AG10803 (cell line): ENCODE measurements around the gene PIGX.

Experiments
- DNase-seq: peaks from one replicate; pipeline ENCODE4 v3.0.0; 2010; ENCODE audit warnings: low read depth
- H3K4me3 ChIP-seq: 2 replicates; pipeline ENCODE4 v1.5.1; 2011; ENCODE audit warnings: mild to moderate bottlenecking, low read length, control low read depth
- TF ChIP-seq, protein P1 (sequence below): conservative IDR thresholded peaks from 2 replicates; pipeline ENCODE4 v1.5.1; 2011; ENCODE audit warnings: mild to moderate bottlenecking, low read length, control low read depth, inconsistent platforms

Gene PIGX

GRCh38 chr3:196726788-196727675, 14.9 kb downstream of the PIGX start:
- peak; percentile 26 for DNase-seq
- TF ChIP-seq, protein P1, sequence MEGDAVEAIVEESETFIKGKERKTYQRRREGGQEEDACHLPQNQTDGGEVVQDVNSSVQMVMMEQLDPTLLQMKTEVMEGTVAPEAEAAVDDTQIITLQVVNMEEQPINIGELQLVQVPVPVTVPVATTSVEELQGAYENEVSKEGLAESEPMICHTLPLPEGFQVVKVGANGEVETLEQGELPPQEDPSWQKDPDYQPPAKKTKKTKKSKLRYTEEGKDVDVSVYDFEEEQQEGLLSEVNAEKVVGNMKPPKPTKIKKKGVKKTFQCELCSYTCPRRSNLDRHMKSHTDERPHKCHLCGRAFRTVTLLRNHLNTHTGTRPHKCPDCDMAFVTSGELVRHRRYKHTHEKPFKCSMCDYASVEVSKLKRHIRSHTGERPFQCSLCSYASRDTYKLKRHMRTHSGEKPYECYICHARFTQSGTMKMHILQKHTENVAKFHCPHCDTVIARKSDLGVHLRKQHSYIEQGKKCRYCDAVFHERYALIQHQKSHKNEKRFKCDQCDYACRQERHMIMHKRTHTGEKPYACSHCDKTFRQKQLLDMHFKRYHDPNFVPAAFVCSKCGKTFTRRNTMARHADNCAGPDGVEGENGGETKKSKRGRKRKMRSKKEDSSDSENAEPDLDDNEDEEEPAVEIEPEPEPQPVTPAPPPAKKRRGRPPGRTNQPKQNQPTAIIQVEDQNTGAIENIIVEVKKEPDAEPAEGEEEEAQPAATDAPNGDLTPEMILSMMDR, result no peak
- H3K4me3 ChIP-seq, result no peak overlapping the region

GRCh38 chr3:196735751-196736150, 23.6 kb downstream of the PIGX start:
- TF ChIP-seq, protein P1, result no peak
- H3K4me3 ChIP-seq, result no peak overlapping the region
- DNase-seq, result peak; percentile 62

GRCh38 chr3:196736670-196737374, 24.6 kb downstream of the PIGX start:
- no peak overlapping the region for H3K4me3 ChIP-seq
- no peak for DNase-seq
- TF ChIP-seq, protein P1, result no peak

DNA sequence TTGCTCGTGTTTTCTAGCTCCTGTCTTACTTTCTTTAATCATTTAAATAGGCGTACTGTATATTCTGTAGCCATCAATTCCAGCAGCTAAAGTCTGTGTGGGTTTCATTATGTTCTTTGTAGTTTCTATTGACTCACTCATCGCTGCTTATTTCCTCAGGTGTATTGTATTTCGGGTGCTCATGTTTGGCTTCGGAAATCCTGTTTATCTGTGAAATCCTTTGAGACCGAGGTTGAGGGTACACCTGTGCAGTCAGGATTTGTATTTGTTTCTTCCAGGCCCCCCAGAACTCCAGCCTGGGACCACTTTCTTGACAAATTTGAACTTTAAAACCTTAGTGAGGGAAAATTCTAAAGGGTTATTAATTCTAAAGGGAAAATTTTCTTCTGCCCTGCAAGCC, 25.5 kb downstream of the PIGX start:
- H3K4me3 ChIP-seq, result no peak overlapping the region

GRCh38 chr3:196739671-196740480, 27.7 kb downstream of the PIGX start, which contains the start of gene PAK2:
Gene PAK2, plus strand, starts transcription at chr3:196739857. Its CDS starts 42,790 bp downstream, at chr3:196782647.
- peak; percentile 87 for DNase-seq
- TF ChIP-seq, protein P1, result no peak
- H3K4me3 ChIP-seq, result peak within 1 kb of the TSS; percentile 73

More for the DNA sequence above, 25.5 kb downstream of the PIGX start:
- TF ChIP-seq, protein P1, result no peak
- no peak for DNase-seq

DNA sequence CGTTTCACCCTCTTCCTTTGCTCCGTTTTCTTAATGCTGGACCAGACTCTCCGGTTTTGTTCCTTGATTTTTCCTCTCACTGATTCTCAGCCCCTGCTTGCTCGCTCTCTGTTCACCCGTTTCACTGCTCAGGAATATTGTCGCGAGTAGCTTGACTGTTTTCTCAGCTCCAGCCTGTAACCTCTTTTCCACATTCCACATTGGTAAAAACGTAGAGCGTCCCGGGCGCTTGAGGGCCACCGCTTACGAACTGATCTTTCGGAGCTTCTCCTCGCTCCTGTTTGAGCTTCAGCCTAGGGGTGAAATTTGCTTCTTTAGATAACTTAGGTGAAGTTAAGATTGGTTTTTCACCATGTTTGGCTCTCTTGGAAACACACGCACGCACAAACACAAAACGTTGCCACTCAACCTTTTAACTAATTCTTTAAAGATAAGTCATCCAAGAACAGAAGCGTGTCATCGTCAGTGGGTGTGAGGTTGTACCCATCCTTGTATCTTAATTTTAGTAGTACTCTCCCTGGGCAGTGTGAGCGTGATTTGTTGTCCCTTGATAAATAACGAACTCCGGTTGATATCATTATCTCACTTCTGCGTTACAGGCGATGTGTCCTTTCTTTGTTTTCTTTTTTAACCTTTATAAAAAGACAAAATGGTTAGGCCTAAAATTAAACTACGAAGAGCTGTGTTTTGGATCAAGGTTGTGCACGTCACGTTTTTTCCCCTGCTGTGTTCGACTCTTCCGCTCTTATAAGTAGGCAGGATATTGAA, 28.5 kb downstream of the PIGX start:
- DNase-seq, result peak; percentile 67
- H3K4me3 ChIP-seq, result peak overlapping the region; percentile 73
- TF ChIP-seq, protein P1, result no peak
